HG03039 (cell line): ENCODE measurements around the gene CYP1B1.
"Not testable (repeated sequence)": the region's sequence is repeated elsewhere in the genome, so short reads cannot be mapped to it uniquely, and the experiment has no call there.

Experiments
- ATAC-seq: cut with Tn5 transposase; IDR thresholded peaks from one replicate; pipeline ENCODE4 v1.9.1; 2021; ENCODE audit warnings: mild to moderate bottlenecking, moderate library complexity; ENCODE audit not compliant: unreplicated experiment

Gene CYP1B1

GRCh38 chr2:38075507-38076151, at the start of gene CYP1B1:
TSS of gene CYP1B1 (minus strand) at chr2:38076151. CDS start at chr2:38075388, 763 bp downstream.
- no peak for ATAC-seq

DNA sequence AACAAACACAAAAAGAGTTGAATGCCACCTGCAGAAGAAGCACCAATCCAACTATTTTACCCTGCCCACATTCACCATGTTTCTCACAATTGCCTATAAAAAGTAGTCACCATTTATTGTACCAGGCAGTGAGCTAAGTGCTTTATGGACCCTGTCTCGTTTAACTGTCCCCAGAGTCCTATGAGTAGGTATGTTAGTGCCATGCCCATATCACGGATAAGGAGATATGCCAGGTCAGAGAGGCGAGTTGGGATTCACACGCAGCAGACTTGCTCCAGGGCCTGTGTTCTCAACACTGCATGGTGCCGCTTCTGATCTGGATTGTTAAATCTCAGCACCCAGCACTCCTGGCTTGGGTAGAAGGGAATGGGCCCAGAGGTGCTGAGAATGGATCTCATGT, 49.1 kb upstream of the CYP1B1 start:
- ATAC-seq = no peak

GRCh38 chr2:38123911-38124310, 48.0 kb upstream of the CYP1B1 start:
- ATAC-seq = no peak

DNA sequence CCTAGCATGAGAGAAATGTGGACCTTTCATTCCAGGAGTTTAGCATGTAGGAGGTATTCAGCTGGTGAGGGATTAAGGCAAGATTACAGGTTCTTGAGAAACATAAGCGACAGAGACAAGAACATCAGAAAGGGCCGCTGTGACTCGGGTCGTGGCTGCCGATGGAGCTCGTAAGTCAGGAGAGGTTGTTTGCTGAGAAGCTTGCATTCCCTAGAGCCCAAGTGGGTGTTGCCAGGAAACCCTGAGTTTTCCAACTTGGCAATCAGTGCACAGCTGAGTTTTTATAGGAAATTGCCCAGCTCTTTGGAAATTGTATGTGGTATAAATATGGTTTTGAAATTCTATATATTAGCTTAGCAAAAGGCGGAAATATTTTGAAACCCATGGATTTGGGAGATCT, 46.4 kb upstream of the CYP1B1 start:
- no peak for ATAC-seq

DNA sequence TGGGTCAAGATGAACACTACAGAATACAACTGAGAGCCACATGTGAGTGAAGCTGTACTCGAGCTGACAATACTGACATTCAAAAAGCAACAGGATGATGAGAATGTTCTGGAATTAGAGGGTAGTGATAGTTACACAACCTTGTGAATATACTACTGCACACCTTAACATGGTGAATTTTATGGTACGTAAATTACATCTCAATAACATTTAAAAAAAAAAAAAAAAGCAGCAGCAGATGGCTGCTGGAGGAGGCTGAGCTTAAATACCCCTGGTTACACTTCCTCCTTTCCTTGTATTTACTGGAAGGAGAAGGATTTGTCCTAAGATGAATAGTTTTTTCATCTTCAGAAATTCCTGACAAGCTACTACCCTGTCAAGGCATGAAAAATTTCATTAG, 45.5 kb upstream of the CYP1B1 start:
- no peak for ATAC-seq

- no peak for ATAC-seq
These were observed 44.9 kb upstream of the CYP1B1 start for GRCh38 chr2:38120829-38121228.

DNA sequence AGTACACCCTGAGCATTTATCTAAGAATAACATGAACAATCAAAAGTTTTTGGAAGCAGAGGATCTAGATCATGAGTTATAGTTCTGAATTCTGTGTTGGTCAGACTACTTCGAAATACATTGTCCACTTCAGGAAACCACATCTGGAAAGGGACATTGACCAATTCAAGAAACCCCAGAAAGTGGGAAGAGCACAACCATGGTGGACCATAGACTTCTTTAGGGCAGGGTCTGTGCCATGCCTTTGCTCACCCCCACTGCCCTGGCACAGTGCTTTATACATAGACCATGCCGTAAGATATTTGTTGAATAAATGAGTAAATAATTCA, 44.3 kb upstream of the CYP1B1 start:
- ATAC-seq = no peak

DNA sequence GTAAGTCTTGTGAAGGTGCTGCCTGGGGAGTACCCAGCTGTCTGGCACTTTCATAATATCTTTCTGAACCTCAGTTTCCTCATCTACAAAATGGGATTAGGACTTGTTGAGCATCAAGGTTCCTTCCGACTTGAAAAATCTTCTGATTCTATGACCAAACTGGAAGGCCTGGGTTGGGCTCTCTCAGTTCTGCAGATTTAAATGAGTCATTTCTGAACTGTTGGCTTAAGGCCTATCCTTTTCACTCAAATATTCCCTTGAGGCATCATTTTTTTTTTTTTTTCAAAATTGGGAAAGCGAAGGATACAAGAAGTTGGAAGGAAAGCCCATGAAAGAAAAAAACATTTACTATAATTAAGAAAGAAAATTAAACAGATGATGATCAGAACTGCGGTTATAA, 40.8 kb upstream of the CYP1B1 start:
- ATAC-seq = no peak

GRCh38 chr2:38115216-38116032, 39.5 kb upstream of the CYP1B1 start:
- ATAC-seq = no peak

DNA sequence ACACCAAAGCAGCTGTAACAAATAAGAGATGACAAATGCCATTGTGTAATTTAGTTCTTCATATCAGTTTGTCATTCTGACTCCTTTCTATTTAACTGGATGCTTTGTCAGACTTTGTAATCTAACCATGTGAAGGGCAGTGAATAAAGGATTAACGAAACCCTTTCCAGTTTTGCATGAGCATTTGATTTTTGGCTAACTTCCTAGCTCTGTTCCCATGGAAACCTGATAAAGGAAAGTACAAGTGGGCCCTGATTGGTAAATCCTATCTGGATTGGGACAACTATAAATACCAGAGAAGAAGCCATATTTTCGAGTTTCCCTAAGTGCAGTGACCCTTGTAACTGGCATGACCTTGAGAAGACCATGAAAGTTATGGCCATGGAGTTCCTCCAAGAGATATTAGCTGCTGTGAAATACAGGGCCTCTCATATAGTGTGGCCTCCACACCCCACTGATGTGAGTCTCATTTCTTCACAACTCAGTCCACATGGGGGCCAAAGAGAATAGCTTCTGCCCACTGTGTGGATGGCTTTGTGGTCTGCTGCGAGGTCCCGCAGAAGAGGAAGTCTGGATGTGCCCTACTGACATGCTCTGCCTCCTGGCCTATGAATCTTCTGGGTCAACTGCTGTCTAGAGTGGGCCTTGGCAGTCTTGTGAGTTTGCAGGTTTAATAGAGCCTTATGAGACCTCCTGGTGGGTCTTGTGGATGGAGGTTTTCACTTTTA, 38.2 kb upstream of the CYP1B1 start:
- no peak for ATAC-seq

- ATAC-seq = no peak
These were observed 37.1 kb upstream of the CYP1B1 start for GRCh38 chr2:38113051-38113450.

- not testable (repeated sequence) for ATAC-seq
These were observed 35.4 kb upstream of the CYP1B1 start for GRCh38 chr2:38111350-38111749.

GRCh38 chr2:38109732-38110181, 33.8 kb upstream of the CYP1B1 start:
- ATAC-seq = no peak

DNA sequence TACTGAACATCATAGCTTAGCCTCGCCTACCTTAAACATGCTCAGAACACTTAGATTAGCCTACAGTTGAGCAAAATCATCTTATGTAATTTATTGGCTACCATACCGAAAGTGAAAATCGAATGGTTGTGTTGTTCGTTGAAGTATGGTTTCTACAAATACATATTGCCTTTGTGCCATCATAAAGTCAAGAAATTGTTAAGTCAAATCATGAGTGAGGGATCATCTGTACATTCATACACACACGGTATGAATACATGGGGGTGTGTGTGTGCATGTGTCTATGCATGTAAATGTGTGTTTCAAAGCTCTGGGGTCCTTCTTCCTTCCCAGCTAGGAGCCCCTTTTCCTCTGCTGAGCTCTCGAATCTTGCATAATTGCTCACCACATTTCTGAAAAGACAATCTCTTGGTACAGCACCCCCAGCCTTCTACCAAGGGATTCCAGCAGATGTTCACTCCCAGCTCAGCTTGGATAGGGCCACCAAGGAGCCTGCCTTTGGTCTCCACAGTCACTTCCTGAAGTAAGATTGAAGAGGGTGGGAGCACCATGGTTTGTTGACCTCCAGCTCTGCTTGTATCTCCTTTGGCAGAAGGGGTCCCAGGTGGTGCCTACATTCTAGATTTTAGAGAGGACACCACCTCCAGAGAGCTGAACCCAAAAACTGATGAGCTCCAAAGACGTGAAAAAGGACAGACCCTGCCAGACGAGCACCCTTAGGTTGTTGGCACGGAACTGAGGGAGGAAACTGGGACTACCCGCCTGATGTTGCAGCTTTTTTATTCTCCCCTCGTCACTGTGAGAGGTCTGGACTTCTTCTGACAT, 33.2 kb upstream of the CYP1B1 start:
- ATAC-seq = no peak

- ATAC-seq = no peak
These were observed 31.9 kb upstream of the CYP1B1 start for GRCh38 chr2:38107738-38108410.

DNA sequence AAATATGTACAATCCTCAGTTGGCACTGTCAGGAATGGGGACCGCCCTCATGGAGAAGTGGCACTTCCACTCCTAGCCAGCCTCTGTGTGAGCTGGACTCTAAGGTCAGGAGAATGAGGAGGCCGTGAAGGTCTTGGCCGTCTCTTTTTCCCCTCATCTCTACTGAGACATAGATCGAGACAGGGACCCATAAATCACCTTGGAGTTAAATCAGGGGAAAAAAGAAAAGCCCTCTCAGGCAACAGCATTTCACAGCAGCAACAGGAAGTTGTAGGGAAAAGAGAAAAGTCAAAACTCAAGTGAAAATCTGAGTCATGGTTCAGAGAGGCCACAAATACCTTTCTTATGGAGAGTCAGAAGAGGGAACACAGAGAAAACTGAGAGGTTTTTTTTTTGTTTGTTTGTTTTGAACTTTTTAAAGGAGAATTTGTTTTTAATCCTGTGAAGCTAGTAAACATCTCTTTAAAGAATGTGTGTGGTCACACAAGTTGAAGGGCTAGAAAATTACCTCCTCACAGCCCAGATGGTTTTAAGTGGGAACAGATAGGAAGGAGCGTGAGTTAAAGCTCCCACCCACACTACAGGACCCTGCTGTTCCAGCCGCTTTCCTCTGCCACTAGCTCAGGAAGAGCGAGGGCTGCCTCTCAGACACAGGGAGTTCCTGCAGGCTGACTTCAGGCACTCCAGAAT, 30.6 kb upstream of the CYP1B1 start:
- ATAC-seq = no peak

DNA sequence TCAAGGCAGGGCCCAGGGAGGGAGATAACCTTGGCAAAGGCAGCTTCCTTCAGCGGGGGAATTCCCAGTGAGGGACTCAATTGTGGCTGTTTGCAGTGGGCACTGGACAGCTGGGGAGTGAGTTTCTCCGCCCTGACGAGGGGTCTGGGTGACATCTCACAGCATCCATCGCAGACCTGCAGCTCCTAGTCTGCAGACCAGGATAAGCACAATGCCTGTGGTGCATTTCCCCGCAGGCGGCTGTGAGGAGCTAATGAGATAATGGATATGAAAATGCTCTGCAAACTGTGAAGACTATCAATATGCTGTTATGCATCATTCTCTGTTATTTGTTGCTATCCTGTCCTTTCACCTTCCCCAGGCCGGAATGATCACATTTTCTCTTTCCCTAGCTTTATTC, 30.0 kb upstream of the CYP1B1 start:
- ATAC-seq = no peak

DNA sequence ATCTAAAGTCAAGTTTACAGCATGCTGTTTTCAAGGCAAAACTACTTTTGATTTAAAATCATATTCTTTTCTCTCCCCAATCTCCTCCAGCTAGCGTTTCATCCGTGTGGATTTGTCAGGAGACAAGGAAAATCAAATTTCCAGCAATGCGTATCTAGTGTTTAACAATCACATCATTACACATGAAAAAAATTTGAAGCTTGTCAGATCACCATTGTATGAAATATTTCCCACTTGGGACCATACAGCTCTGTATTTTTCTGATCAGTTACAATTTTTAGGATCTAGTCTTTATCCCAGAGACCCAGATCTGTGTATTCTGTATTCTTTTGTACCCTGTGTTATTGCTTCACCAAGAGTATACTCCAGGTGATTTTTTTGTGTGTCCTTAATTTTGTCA, 28.6 kb upstream of the CYP1B1 start:
- ATAC-seq = no peak

DNA sequence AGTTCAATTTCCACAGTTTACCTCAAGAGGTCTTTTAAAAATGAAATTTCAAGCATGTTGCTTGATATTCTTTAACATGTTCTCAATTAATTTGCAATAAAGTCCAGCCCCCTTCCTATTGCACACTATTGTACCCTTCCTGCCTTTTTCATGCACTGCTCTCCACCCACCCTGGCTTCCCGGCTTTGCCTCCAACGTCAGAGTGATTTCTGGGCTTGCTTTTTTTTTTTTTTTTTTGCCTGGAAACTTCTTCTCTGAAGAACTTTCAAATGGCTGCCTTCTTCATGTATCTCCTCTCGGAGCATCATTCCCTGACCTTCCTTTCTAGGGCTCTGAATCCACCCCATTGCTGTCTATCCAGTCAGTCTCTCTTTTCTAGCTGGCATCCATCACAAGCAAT, 24.4 kb upstream of the CYP1B1 start:
- ATAC-seq = no peak
